Measurements from ENCODE around the gene PKN2. TPM values are rescaled to one million over a fixed set of nuclear protein-coding genes. Genes with fewer than 3 reads are reported as not detected.
"Not testable (repeated sequence)": the region's sequence is repeated elsewhere in the genome, so short reads cannot be mapped to it uniquely, and the experiment has no call there.

PKN2 gene
- total RNA-seq, 1 experiment from 2014 or later, result 74.1 TPM

- TF ChIP-seq SIN3A (IDR thresholded peaks at IDR 0.05; ENCODE audit: borderline replicate concordance, insufficient read depth, low read depth, low read length) (no peak), CTCF (IDR thresholded peaks at IDR 0.05) (no peak), TCF7L2 (IDR thresholded peaks at IDR 0.05; ENCODE audit: low read depth, low read length) (no peak), REST (IDR thresholded peaks at IDR 0.05; ENCODE audit: insufficient read depth in 1 of 2, low read depth in 2 of 2, low read length in 1 of 2) (no peak), POLR2AphosphoS5 (IDR thresholded peaks at IDR 0.05; ENCODE audit: low read depth, low read length) (no peak)
- CTCF ChIA-PET, result no interaction called here
- DNase-seq (ENCODE audit: low read depth, low spot score) (no peak), ATAC-seq (no peak)
- in situ Hi-C loops (cut with HindIII; ENCODE audit: low pct_unique_long_range_greater_than_20kb, low sequenced_read_pairs) (no loop called here), intact Hi-C loops (cut with micrococcal nuclease; ENCODE audit: unreplicated experiment) (no loop called here)
- H3K36me3 ChIP-seq (ENCODE audit: control insufficient read depth, insufficient read depth, low read length), result peaks cover 18% of the 10 kb centered on the region
- no peak overlapping the region for H3K4me3 ChIP-seq (ENCODE audit: low read depth in 2 of 2, low read length in 2 of 2)
- no TSS peak for BruUV-seq (replicated peaks)
- no peaks in the 10 kb centered on the region for H3K9me3 ChIP-seq (ENCODE audit: control insufficient read depth, insufficient read depth, low read depth, low read length)
- H3K27me3 ChIP-seq (ENCODE audit: control insufficient read depth, insufficient read depth, low read length), result no peaks in the 10 kb centered on the region
- H3K27ac ChIP-seq (ENCODE audit: low read length), result no peak overlapping the region
- POLR2A ChIA-PET, result no interaction called here
- H3K4me1 ChIP-seq (ENCODE audit: control insufficient read depth, insufficient read depth, low read length), result no peaks in the 10 kb centered on the region
These were observed 128.3 kb downstream of the PKN2 start for GRCh38 chr1:88812366-88812765.

- Histone ChIP-seq H3K9me3 (ENCODE audit: control insufficient read depth, insufficient read depth, low read depth, low read length) (no peaks in the 10 kb centered on the region), H3K4me3 (ENCODE audit: low read depth in 2 of 2, low read length in 2 of 2) (no peak overlapping the region), H3K27ac (ENCODE audit: low read length) (no peak overlapping the region), H3K36me3 (ENCODE audit: control insufficient read depth, insufficient read depth, low read length) (peaks cover 15% of the 10 kb centered on the region), H3K4me1 (ENCODE audit: control insufficient read depth, insufficient read depth, low read length) (no peaks in the 10 kb centered on the region), H3K27me3 (ENCODE audit: control insufficient read depth, insufficient read depth, low read length) (no peaks in the 10 kb centered on the region)
- ChIA-PET POLR2A (no interaction called here), CTCF (no interaction called here)
- in situ Hi-C loops (cut with HindIII; ENCODE audit: low pct_unique_long_range_greater_than_20kb, low sequenced_read_pairs) (no loop called here), intact Hi-C loops (cut with micrococcal nuclease; ENCODE audit: unreplicated experiment) (no loop called here)
- DNase-seq (ENCODE audit: low read depth, low spot score) (no peak), ATAC-seq (no peak)
- TF ChIP-seq REST (IDR thresholded peaks at IDR 0.05; ENCODE audit: insufficient read depth in 1 of 2, low read depth in 2 of 2, low read length in 1 of 2) (no peak), TCF7L2 (IDR thresholded peaks at IDR 0.05; ENCODE audit: low read depth, low read length) (no peak), POLR2AphosphoS5 (IDR thresholded peaks at IDR 0.05; ENCODE audit: low read depth, low read length) (no peak), CTCF (IDR thresholded peaks at IDR 0.05) (no peak), SIN3A (IDR thresholded peaks at IDR 0.05; ENCODE audit: borderline replicate concordance, insufficient read depth, low read depth, low read length) (no peak)
- no TSS peak for BruUV-seq (replicated peaks)
These were observed 129.4 kb downstream of the PKN2 start for GRCh38 chr1:88813471-88813870.

- intact Hi-C loops (cut with micrococcal nuclease; ENCODE audit: unreplicated experiment); H3K9me3 ChIP-seq (ENCODE audit: control insufficient read depth, insufficient read depth, low read depth, low read length); DNase-seq (ENCODE audit: low read depth, low spot score); H3K4me3 ChIP-seq (ENCODE audit: low read depth in 2 of 2, low read length in 2 of 2); CTCF ChIA-PET; H3K36me3 ChIP-seq (ENCODE audit: control insufficient read depth, insufficient read depth, low read length); BruUV-seq (replicated peaks); H3K27ac ChIP-seq (ENCODE audit: low read length); H3K27me3 ChIP-seq (ENCODE audit: control insufficient read depth, insufficient read depth, low read length); H3K4me1 ChIP-seq (ENCODE audit: control insufficient read depth, insufficient read depth, low read length); POLR2A ChIA-PET; in situ Hi-C loops (cut with HindIII; ENCODE audit: low pct_unique_long_range_greater_than_20kb, low sequenced_read_pairs); ATAC-seq: not testable (repeated sequence)
These were observed 135.6 kb downstream of the PKN2 start for GRCh38 chr1:88819642-88820041.
